Testis (tissue), 2 donors: Measurements from ENCODE around the gene PRKAA1.

Experiments
- CTCF ChIP-seq, 3 experiments: fragments of 450-650 bp in 2 of 3; fragments of 200-600 bp in 1 of 3; sonication (generic) in 1 of 3; IDR thresholded peaks; one replicate each; pipeline ENCODE4 v1.5.1; 2016 to 2019; ENCODE audit warnings: antibody characterized with exemption in 3 of 3, mild to moderate bottlenecking in 2 of 3, moderate library complexity in 1 of 3
- POLR2A ChIP-seq: fragments of 450-650 bp; IDR thresholded peaks from one replicate; pipeline ENCODE4 v1.6.1; 2017; ENCODE audit warnings: antibody characterized with exemption, mild to moderate bottlenecking, moderate library complexity

- TF ChIP-seq CTCF (IDR thresholded peaks at IDR 0.05), result no peak
- no peak for TF ChIP-seq POLR2A
These were observed 80.9 kb downstream of the PRKAA1 start for GRCh38 chr5:40717281-40717680.
